GM12801 (cell line): Measurements from ENCODE around the gene ELMO1.

Experiments used
- CTCF ChIP-seq: IDR thresholded peaks from one replicate; pipeline ENCODE4 v1.5.1; 2011; ENCODE audit warnings: control low read depth; ENCODE audit not compliant: insufficient read length; ENCODE audit errors: extremely low read depth

Gene ELMO1

GRCh38 chr7:37113661-37114355 lies 334.9 kb downstream of the ELMO1 start:
- no peak for TF ChIP-seq CTCF

- TF ChIP-seq CTCF: no peak
Observed at GRCh38 chr7:37112876-37113275, 335.8 kb downstream of the ELMO1 start.

GRCh38 chr7:37112218-37112617 lies 336.4 kb downstream of the ELMO1 start:
- TF ChIP-seq CTCF: no peak

- no peak for TF ChIP-seq CTCF
Observed at GRCh38 chr7:37111459-37111858, 337.2 kb downstream of the ELMO1 start.

GRCh38 chr7:37110660-37111424 lies 337.8 kb downstream of the ELMO1 start:
- TF ChIP-seq CTCF: no peak

- TF ChIP-seq CTCF: no peak
Observed at GRCh38 chr7:37109843-37110242, 338.8 kb downstream of the ELMO1 start.

- TF ChIP-seq CTCF: no peak
Observed at GRCh38 chr7:37109016-37109683, 339.5 kb downstream of the ELMO1 start.
